Measurements from ENCODE around the gene RGS6. TPM values are rescaled to one million over a fixed set of nuclear protein-coding genes. Genes with fewer than 3 reads are reported as not detected.

Gene RGS6
- total RNA-seq, 2 experiments from 2014 or later = not detected

DNA sequence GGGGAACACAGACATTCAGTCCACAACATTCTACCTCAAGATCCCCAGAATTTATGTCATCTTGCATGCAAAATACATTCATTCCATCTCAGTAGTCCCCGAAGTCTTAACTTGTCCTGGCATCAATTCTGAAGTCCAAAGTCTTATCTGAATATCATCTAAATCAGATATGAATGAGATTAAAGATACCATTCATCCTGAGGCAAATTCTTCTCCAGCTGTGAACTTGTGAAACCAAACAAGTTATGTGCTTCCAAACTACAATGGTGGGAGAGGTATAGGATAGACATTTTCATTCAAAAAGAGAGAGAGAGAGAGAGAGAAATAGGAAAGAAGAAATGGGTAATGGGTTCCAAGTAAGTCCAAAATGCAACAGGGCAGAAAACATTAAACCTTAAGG, 571.0 kb downstream of the RGS6 start:
- TF ChIP-seq, protein P1, sequence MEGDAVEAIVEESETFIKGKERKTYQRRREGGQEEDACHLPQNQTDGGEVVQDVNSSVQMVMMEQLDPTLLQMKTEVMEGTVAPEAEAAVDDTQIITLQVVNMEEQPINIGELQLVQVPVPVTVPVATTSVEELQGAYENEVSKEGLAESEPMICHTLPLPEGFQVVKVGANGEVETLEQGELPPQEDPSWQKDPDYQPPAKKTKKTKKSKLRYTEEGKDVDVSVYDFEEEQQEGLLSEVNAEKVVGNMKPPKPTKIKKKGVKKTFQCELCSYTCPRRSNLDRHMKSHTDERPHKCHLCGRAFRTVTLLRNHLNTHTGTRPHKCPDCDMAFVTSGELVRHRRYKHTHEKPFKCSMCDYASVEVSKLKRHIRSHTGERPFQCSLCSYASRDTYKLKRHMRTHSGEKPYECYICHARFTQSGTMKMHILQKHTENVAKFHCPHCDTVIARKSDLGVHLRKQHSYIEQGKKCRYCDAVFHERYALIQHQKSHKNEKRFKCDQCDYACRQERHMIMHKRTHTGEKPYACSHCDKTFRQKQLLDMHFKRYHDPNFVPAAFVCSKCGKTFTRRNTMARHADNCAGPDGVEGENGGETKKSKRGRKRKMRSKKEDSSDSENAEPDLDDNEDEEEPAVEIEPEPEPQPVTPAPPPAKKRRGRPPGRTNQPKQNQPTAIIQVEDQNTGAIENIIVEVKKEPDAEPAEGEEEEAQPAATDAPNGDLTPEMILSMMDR (IDR thresholded peaks at IDR 0.05) = no peak
- DNase-seq = no peak
- H3K9me3 Mint-ChIP-seq = peaks cover 6% of the 10 kb centered on the region

DNA sequence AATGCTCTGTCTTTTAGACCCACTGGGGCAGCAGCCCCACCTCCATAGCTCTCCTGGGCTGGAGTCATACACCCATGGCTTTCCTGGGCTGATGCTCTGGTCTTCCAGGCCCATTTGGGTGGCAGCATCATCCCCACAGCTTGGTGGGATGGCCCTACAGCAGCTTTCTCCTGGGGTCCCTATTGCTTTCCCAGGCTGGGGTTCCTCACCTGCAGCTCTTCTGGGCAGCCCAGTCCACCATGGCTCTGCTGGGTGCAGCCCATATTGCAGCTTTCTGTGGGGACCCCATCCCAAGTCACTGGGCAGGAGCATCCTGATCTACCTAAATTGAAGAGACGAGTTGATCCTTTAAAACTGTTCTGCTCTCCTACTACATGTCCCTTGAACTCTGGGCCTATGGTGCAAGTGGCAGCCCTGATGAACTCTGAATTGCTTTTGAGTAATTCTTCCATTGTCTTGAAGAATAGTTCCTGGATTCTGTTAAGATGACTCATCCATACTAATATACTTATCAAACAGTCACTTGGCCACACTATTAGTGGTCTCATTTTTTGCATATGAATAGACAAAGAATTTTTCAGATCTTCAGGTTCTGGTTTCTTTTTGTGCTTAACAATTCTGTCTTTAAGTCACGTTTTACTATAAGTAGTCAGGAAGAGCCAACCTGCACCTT, 571.6 kb downstream of the RGS6 start:
- POLR2A ChIA-PET = no interaction called here
- Mint-ChIP-seq H3K9me3 (peaks cover 6% of the 10 kb centered on the region), H3K36me3 (ENCODE audit: low read depth) (no peaks in the 10 kb centered on the region), H3K4me1 (ENCODE audit: low read depth) (no peaks in the 10 kb centered on the region), H3K27me3 (no peaks in the 10 kb centered on the region), H3K27ac (no peak overlapping the region), H3K4me3 (no peak overlapping the region)
- TF ChIP-seq, protein P1 (IDR thresholded peaks at IDR 0.05) = no peak
- no peaks in the 10 kb centered on the region for H3K4me1 ChIP-seq (ENCODE audit: insufficient read depth, low read length)
- H3K9me3 ChIP-seq (ENCODE audit: control insufficient read depth in 1 of 2, insufficient read depth in 1 of 2, low read length in 2 of 2) = peaks cover 0 to 3% of the 10 kb centered on the region in 2 experiments
- intact Hi-C loops (cut with DNase I, micrococcal nuclease) = no loop called here
- DNase-seq = no peak
- ATAC-seq (ENCODE audit: poor library complexity) = no peak
- H3K27me3 ChIP-seq (ENCODE audit: control insufficient read depth in 1 of 2, insufficient read depth in 2 of 2, low read length in 2 of 2) = no peaks in the 10 kb centered on the region
- no peak overlapping the region for H3K4me3 ChIP-seq (ENCODE audit: low read length)
- no peaks in the 10 kb centered on the region for H3K36me3 ChIP-seq (ENCODE audit: insufficient read depth, low read length)
- CTCF ChIA-PET = no interaction called here
- no peak overlapping the region for H3K27ac ChIP-seq (ENCODE audit: low read depth in 1 of 2, low read length in 2 of 2)

More for the DNA sequence above, 571.0 kb downstream of the RGS6 start:
- no peaks in the 10 kb centered on the region for H3K4me1 ChIP-seq (ENCODE audit: insufficient read depth, low read length)
- no peak overlapping the region for H3K27ac ChIP-seq (ENCODE audit: low read depth in 1 of 2, low read length in 2 of 2)
- no peak overlapping the region for H3K4me3 ChIP-seq (ENCODE audit: low read length)
- intact Hi-C loops (cut with DNase I, micrococcal nuclease) = no loop called here
- H3K36me3 Mint-ChIP-seq (ENCODE audit: low read depth) = no peaks in the 10 kb centered on the region
- no peaks in the 10 kb centered on the region for H3K27me3 Mint-ChIP-seq
- no peaks in the 10 kb centered on the region for H3K27me3 ChIP-seq (ENCODE audit: control insufficient read depth in 1 of 2, insufficient read depth in 2 of 2, low read length in 2 of 2)
- no peaks in the 10 kb centered on the region for H3K4me1 Mint-ChIP-seq (ENCODE audit: low read depth)
- no peak overlapping the region for H3K4me3 Mint-ChIP-seq
- no peaks in the 10 kb centered on the region for H3K36me3 ChIP-seq (ENCODE audit: insufficient read depth, low read length)
- H3K9me3 ChIP-seq (ENCODE audit: control insufficient read depth in 1 of 2, insufficient read depth in 1 of 2, low read length in 2 of 2) = peaks cover 0 to 3% of the 10 kb centered on the region in 2 experiments
- CTCF ChIA-PET = no interaction called here
- POLR2A ChIA-PET = no interaction called here
- H3K27ac Mint-ChIP-seq = no peak overlapping the region
- no peak for ATAC-seq (ENCODE audit: poor library complexity)

DNA sequence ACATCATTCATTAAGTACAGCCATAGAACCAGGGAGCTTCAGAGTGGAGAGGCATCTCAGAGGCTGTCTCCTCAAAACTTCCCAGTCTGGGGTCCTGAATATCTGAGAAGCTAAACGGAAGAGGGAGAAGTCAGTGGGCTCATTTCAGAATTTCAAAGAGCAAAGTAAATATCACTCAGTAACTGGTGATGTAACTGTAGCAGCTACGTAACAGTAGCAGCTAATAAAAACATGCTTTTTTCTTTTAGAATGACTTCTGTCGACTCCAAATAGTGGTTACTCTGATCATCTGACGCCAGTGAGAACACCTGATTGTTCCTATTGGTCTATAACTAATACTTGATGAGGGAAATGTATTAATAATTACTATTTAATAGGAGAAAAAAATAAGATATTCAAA, 578.3 kb downstream of the RGS6 start:
- no peaks in the 10 kb centered on the region for H3K4me1 Mint-ChIP-seq (ENCODE audit: low read depth)
- intact Hi-C loops (cut with DNase I, micrococcal nuclease) = no loop called here
- POLR2A ChIA-PET = no interaction called here

More for the DNA sequence above, 578.3 kb downstream of the RGS6 start:
- Mint-ChIP-seq H3K36me3 (ENCODE audit: low read depth) (no peaks in the 10 kb centered on the region), H3K4me3 (no peak overlapping the region), H3K27me3 (no peaks in the 10 kb centered on the region), H3K27ac (no peak overlapping the region), H3K9me3 (no peaks in the 10 kb centered on the region)
- CTCF ChIA-PET = no interaction called here
- Histone ChIP-seq H3K36me3 (ENCODE audit: insufficient read depth, low read length) (no peaks in the 10 kb centered on the region), H3K4me3 (ENCODE audit: low read length) (no peak overlapping the region), H3K9me3 (ENCODE audit: control insufficient read depth in 1 of 2, insufficient read depth in 1 of 2, low read length in 2 of 2) (no peaks in the 10 kb centered on the region), H3K4me1 (ENCODE audit: insufficient read depth, low read length) (no peaks in the 10 kb centered on the region), H3K27me3 (ENCODE audit: control insufficient read depth in 1 of 2, insufficient read depth in 2 of 2, low read length in 2 of 2) (no peaks in the 10 kb centered on the region), H3K27ac (ENCODE audit: low read depth in 1 of 2, low read length in 2 of 2) (no peak overlapping the region)
- no peak for ATAC-seq (ENCODE audit: poor library complexity)
- no peak for DNase-seq
- TF ChIP-seq, protein P1 (IDR thresholded peaks at IDR 0.05) = no peak

Measured in CD4-positive, alpha-beta T cell (primary cell).